ENCODE measurements around the gene HMCN1.

Gene HMCN1

GRCh38 chr1:185733818-185734735 is at the start of gene HMCN1:
Gene HMCN1, plus strand, starts transcription at chr1:185734391. Its CDS starts 389 bp downstream, at chr1:185734780.
- DNase-seq (ENCODE audit: low spot score) = peak; percentile 8
- peak; percentile 15 for TF ChIP-seq CTCF (IDR thresholded peaks at IDR 0.05; ENCODE audit: extremely low read depth, missing control alignments)

DNA sequence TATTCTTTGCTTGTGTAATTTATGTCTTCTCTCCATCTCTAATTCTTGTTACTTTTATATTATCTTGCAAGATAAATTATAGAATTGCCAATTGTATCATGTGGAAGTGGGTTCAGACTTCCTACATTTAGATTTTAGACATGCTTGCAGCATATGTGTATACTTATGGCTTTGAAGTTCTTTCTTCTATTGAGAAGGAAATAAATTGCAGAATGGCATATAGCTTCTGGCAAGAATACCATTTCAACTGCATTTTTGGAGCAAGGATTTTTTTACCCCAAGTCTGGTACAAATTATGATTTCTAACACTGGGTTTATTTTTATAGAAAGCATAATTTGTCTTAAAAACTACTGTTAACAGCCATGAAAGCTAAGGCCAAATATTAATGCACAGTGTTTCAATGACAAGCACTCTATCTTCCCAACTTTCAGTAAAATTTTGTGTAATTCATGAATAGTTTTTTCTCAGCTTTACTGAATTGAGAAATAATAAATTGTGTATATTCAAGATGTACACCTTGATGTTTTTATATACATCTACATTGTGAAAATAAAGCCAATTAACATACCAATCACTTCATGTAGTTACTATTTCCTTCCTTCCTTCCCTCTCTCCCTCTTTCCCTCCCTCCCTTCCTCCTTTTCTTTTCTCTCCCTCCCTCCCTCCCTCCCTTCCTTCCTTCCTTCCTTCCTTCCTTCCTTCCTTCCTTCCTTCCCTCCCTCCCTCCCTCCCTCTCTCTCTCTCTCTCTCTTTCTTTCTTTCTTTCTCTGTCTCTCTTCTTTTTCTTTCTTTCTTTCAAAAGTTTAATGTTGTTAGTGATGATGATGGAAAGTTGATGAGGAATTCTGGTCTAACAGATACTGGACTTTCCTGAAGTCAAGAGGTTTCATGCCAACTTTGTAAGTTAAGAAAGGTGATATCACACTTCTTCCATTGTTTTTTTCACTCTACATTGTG is 47.1 kb upstream of the HMCN1 start:
- DNase-seq (ENCODE audit: low spot score) = no peak
- TF ChIP-seq CTCF (IDR thresholded peaks at IDR 0.05; ENCODE audit: extremely low read depth, missing control alignments) = no peak

DNA sequence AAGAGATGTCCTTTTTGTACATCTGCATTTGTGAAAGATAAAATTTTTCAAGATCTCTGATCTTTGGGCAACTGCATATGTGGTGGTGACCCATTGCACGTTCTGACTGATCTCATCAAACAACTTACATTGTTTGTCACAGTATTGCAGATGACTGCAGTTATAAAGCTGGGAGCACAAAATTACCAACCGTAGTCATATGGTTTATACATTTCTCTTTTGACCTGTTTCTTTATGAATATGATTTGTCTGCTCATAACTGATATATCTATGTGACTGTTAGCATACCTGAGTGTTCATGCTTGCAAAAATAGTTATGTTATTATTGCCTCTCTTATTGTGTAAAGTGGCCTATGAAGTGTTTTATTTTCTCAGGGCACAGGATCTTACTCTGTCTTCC is 43.7 kb upstream of the HMCN1 start:
- no peak for DNase-seq (ENCODE audit: low spot score)
- no peak for TF ChIP-seq CTCF (IDR thresholded peaks at IDR 0.05; ENCODE audit: extremely low read depth, missing control alignments)

- no peak for TF ChIP-seq CTCF (IDR thresholded peaks at IDR 0.05; ENCODE audit: extremely low read depth, missing control alignments)
- DNase-seq (ENCODE audit: low spot score) = no peak
Measured at GRCh38 chr1:185693654-185694053, 40.5 kb upstream of the HMCN1 start.

GRCh38 chr1:185694081-185694480 is 40.1 kb upstream of the HMCN1 start:
- peak; percentile 56 for DNase-seq (ENCODE audit: low spot score)

DNA sequence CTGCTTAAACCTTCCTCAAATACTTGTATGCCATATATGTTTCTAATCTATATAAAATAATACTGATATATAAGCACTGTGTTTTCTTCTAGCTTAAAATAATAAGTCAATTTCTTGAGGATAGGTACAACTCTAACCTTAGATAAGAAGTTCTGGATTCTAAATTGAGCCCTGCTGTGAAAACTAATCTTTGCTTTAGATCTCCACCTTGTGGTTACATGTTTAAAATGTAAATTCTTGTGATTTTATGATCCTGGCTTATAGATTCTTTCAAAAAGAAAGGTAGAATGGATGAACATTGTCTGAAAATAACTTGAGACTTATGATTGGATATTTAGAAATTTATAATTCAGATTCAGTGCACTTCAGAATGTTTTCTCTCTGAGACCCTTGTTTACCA is 38.9 kb upstream of the HMCN1 start:
- DNase-seq (ENCODE audit: low spot score) = no peak
- no peak for TF ChIP-seq CTCF (IDR thresholded peaks at IDR 0.05; ENCODE audit: extremely low read depth, missing control alignments)

More at GRCh38 chr1:185694081-185694480, 40.1 kb upstream of the HMCN1 start:
- no peak for TF ChIP-seq CTCF (IDR thresholded peaks at IDR 0.05; ENCODE audit: extremely low read depth, missing control alignments)
